Stimulated activated CD8-positive, alpha-beta memory T cell treated with anti-CD3 and anti-CD28 coated beads, Interleukin-7, amount 100 ng/mL, for 48 hours (primary cell): ENCODE results near the gene SLC35B2.

Experiments used
- DNase-seq, 2 donors: peaks; one replicate each; pipeline ENCODE4 v3.0.0-alpha.2; 2020; ENCODE audit warnings: low read depth in 1 of 2; ENCODE audit errors: extremely low read depth in 1 of 2

SLC35B2 gene

GRCh38 chr6:44257025-44257752, at the start of gene SLC35B2:
Gene SLC35B2, minus strand, starts transcription at chr6:44257528. Its CDS starts 118 bp downstream, at chr6:44257410.
- DNase-seq = peak in 1 of 2 donors; percentile 47

- no peak for DNase-seq
Observed at GRCh38 chr6:44306710-44307109, 49.4 kb upstream of the SLC35B2 start.

- DNase-seq = no peak
Observed at GRCh38 chr6:44305200-44305725, 47.9 kb upstream of the SLC35B2 start.

- no peak for DNase-seq
Observed at GRCh38 chr6:44304282-44305199, 47.2 kb upstream of the SLC35B2 start.

GRCh38 chr6:44303842-44304241, 46.5 kb upstream of the SLC35B2 start:
- no peak for DNase-seq

- no peak for DNase-seq
Observed at GRCh38 chr6:44302856-44303255, 45.5 kb upstream of the SLC35B2 start.

GRCh38 chr6:44301782-44302564, 44.6 kb upstream of the SLC35B2 start:
- no peak for DNase-seq

- no peak for DNase-seq
Observed at GRCh38 chr6:44301106-44301505, 43.8 kb upstream of the SLC35B2 start.

- no peak for DNase-seq
Observed at GRCh38 chr6:44300292-44300823, 43.0 kb upstream of the SLC35B2 start.

- no peak for DNase-seq
Observed at GRCh38 chr6:44298864-44299263, 41.5 kb upstream of the SLC35B2 start.

GRCh38 chr6:44298055-44298803, 40.9 kb upstream of the SLC35B2 start:
- no peak for DNase-seq

- DNase-seq = peak in 1 of 2 donors; percentile 20
Observed at GRCh38 chr6:44297063-44298038, 40.0 kb upstream of the SLC35B2 start.

GRCh38 chr6:44294832-44295791, 37.8 kb upstream of the SLC35B2 start:
- DNase-seq = no peak

GRCh38 chr6:44292661-44293365, 35.5 kb upstream of the SLC35B2 start:
- DNase-seq = no peak

- no peak for DNase-seq
Observed at GRCh38 chr6:44291841-44292240, 34.5 kb upstream of the SLC35B2 start.

GRCh38 chr6:44289726-44290260, 32.5 kb upstream of the SLC35B2 start:
- no peak for DNase-seq

- no peak for DNase-seq
Observed at GRCh38 chr6:44286747-44287146, 29.4 kb upstream of the SLC35B2 start.
